ENCODE data around the gene GAD1.

GAD1 gene

DNA sequence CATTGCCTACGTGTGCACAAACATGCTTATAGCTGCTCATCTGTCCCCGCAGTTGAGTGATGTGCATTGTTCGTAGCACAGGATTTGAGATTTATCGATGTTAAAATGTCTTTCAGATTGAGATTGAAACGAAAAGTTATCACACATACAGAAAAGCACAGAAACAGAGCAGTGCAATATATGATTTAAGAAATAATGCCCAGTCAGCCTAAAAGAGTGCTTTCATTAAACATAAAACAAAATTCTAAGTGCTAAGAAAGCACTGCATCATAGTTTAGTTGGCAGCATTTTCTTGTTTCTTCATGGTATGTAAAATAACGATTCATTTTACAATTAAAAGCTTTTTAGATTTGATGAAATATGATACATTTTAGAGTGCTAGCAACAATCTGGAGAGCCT lies 80.4 kb downstream of the GAD1 start:
- DNase-seq = no peak

DNA sequence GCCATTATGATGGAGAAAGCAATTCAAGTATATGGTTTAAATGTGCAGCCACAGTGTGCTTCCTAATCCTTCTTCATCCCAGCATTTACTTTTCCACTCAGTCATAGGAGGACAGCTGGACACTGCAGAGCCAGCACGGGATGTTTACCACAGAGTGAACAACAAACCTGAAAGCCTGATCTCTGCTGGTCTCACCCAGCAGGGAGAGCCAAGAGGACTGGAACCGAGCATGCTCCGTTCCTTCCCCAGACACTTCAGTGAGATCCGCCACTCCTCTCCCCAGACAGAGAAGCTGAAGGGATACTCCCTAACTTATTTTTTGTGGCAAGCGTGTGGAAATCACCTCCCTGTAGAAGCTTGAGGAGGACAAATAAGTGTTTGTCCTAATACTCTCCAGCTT lies 89.2 kb downstream of the GAD1 start:
- no peak for DNase-seq

All from NCI-H1105 (cell line).